Activated T-helper 1 cell treated with Interleukin-2 at 50 U/mL for 16 hours (primary cell): ENCODE measurements around the gene CSF3R.

Experiments
- DNase-seq: peaks from one replicate; pipeline ENCODE4 v3.0.0-alpha.2; 2020; ENCODE audit warnings: low read depth

Gene CSF3R

DNA sequence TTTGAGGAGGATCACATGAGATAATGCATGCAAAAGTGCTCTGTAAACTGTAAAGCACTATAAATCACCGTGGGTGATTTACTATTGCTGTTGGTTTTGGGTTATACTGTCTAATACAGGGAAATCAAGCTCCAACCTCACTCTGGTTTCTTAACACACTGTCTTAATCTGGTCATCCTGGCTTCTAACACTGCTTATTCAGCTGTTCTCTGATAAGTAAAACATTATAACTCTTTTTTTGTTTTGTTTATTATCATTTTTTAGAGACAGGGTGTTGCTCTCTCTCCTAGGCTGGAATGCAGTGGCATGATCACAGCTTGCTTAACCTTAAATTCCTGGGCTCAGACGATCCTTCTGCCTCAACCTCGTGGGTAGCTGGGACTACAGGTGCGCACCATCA, 63.1 kb downstream of the CSF3R start:
- no peak for DNase-seq

DNA sequence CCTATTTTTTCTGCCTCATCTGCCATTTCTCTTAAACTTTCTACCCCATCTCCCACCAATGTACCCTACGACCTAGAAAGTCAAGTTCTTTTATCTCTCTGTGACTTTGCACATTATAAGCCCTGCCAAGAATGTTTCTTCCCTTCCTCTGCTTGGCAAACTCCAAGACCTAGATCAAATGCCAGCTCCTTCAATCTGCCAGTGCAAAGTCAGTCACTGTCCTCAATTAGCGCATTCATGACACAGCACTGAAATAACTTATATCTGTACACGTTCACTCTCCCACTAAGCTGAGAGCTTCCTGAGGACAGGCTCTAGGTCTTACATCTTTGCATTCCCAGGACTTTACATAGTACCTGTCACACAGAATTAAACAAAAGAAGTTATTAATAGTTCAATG, 63.6 kb downstream of the CSF3R start:
- no peak for DNase-seq

GRCh38 chr1:36417931-36418330, 64.8 kb downstream of the CSF3R start:
- no peak for DNase-seq
